Adrenal gland (tissue), 12 donors: Measurements from ENCODE around the gene CFAP97D2. TPM values are rescaled to one million over a fixed set of nuclear protein-coding genes. Genes with fewer than 3 reads are reported as not detected.
A peak's percentile ranks its signal among the peaks of the same experiment; 100 is the strongest.
"Not testable (repeated sequence)": the region's sequence is repeated elsewhere in the genome, so short reads cannot be mapped to it uniquely, and the experiment has no call there.

Experiments
- DNase-seq, 7 donors: peaks; one replicate each; pipeline ENCODE4 v3.0.0-alpha.2; 2019 to 2020
- H3K27ac ChIP-seq, 5 donors: fragments of 200-600 bp; sonication (generic) in 4 of 5; 1 replicate in 3 of 5; 2 replicates in 2 of 5; pipeline versions ENCODE4 v1.5.1 to v1.8.0; 2016 to 2020; ENCODE audit warnings: mild to moderate bottlenecking in 1 of 5
- H3K27me3 ChIP-seq: fragments of 200-600 bp; 2 replicates; pipeline ENCODE4 v1.8.0; 2021
- H3K36me3 ChIP-seq, 2 donors: fragments of 200-600 bp; replicated peaks in 1 of 2; 1 replicate in 1 of 2; 2 replicates in 1 of 2; pipeline versions ENCODE4 v1.5.1 to v1.8.0; 2018 to 2022
- H3K4me1 ChIP-seq, 2 donors: fragments of 200-600 bp; replicated peaks in 1 of 2; 1 replicate in 1 of 2; 2 replicates in 1 of 2; pipeline versions ENCODE4 v1.5.1 to v1.8.0; 2018 to 2021
- H3K4me3 ChIP-seq, 4 donors: fragments of 200-600 bp; sonication (generic) in 3 of 4; one replicate each; pipeline ENCODE4 v1.5.1; 2016 to 2018
- H3K9me3 ChIP-seq, 3 donors: fragments of 200-600 bp; sonication (generic) in 1 of 3; replicated peaks in 1 of 3; 1 replicate in 2 of 3; 2 replicates in 1 of 3; pipeline versions ENCODE4 v1.5.1 to v1.8.0; 2016 to 2021
- CTCF ChIP-seq, 6 experiments: fragments of 450-650 bp in 4 of 6; fragments of 200-600 bp in 2 of 6; sonication (generic) in 1 of 6; IDR thresholded peaks; 1 replicate in 5 of 6; 2 replicates in 1 of 6; pipeline versions ENCODE4 v1.5.1 to v1.8.0; 2016 to 2021; ENCODE audit warnings: antibody characterized with exemption in 6 of 6, mild to moderate bottlenecking in 2 of 6, moderate library complexity in 1 of 6
- POLR2A ChIP-seq, 2 donors: fragments of 450-650 bp; IDR thresholded peaks; one replicate each; pipeline ENCODE4 v1.6.1; 2017; ENCODE audit warnings: antibody characterized with exemption in 2 of 2, mild to moderate bottlenecking in 2 of 2, moderate library complexity in 1 of 2
- WGBS, 4 donors: extraction: QIAGEN DNeasy Blood & Tissue Kit in 2 of 4; methylation state at CpG; one replicate each; pipeline versions ENCODE4 v1.1.5 to v1.1.7; 2013 to 2017; 5-methylcytosine and 5-hydroxymethylcytosine counted together
- intact Hi-C, 2 donors: fragments of 100-400 bp; cut with DNase I; formaldehyde crosslinking; loops; one replicate each; pipeline versions ENCODE4 v1.14.1 to v1.15.0; 2022 to 2023
- polyA plus RNA-seq, 3 donors: library from polyadenylated mRNA; stranded (reverse); fragments of 200-250 nt in 2 of 3; fragments of 350-450 nt in 1 of 3; fragmentation: Illumina TruSeq in 1 of 3; extraction: RNeasy Lipid Tissue Mini Kit (QIAGEN cat#74804) in 1 of 3; gene quantifications; one replicate each; pipeline ENCODE4 v1.2.3, GENCODE V29; 2013 to 2014
- total RNA-seq, 9 donors: library from RNA; depleted of rRNA in 4 of 9; stranded (reverse); fragments of >200 nt in 4 of 9; fragments of 120-200 nt in 1 of 9; fragmentation: NEBNext Ultra II Directional in 1 of 9; extraction: Animal tissue kit (Norgen Biotek cat#: 25700) in 1 of 9; gene quantifications; one replicate each; pipeline versions ENCODE4 v1.1.0 to v1.2.4, GENCODE V29; 2013 to 2023
- donor health status: healthy with polysubstance abuse.
- donor health status: Bipolar disorder and iron deficiency.
- donor health status: DM: yes; HTN: yes; CAD: no.
- donor health status: DM: no; HTN: no; CAD: no.
- donor health status: DM: no; HTN: no; CAD: no.
- donor health status: DM: yes; HTN: yes; CAD: no.

CFAP97D2 gene
- total and polyA plus RNA-seq, 12 donors, result not detected

- no peak for DNase-seq
- H3K4me1 ChIP-seq, result peaks cover 15 to 31% of the 10 kb centered on the region in 2 donors
- H3K36me3 ChIP-seq, result no peaks in the 10 kb centered on the region
- peak overlapping the region; percentile 48 to 91 (median 77) for H3K27ac ChIP-seq
- H3K9me3 ChIP-seq, result no peaks in the 10 kb centered on the region
- peaks cover 6% of the 10 kb centered on the region for H3K27me3 ChIP-seq
- intact Hi-C loops, result no loop called here
- TF ChIP-seq CTCF (IDR thresholded peaks at IDR 0.05), result no peak
- no peak for TF ChIP-seq POLR2A (IDR thresholded peaks at IDR 0.05)
- 0 to 2% (median 1%) methylated on average over 10 to 95 of the region's 95 CpGs for WGBS, 4 donors
- H3K4me3 ChIP-seq, result peak overlapping the region; percentile 43 to 89 (median 60)
Observed at GRCh38 chr13:114131583-114132418, 47.3 kb upstream of the CFAP97D2 start.

- peak within 1 kb of the TSS; percentile 43 to 89 (median 60) for H3K4me3 ChIP-seq
- WGBS, 4 donors, result 0% methylated on average over 12 to 81 of the region's 81 CpGs; no CpG with 5 or more reads in 1 of the 4 donors
- peak; percentile 38 to 73 (median 64) for DNase-seq
- H3K27me3 ChIP-seq, result peaks cover 6% of the 10 kb centered on the region
- no peak for TF ChIP-seq CTCF (IDR thresholded peaks at IDR 0.05)
- peak; percentile 22 to 32 for TF ChIP-seq POLR2A (IDR thresholded peaks at IDR 0.05)
- intact Hi-C loops, result no loop called here
- H3K36me3 ChIP-seq, result no peaks in the 10 kb centered on the region
- H3K9me3 ChIP-seq, result no peaks in the 10 kb centered on the region
- H3K4me1 ChIP-seq, result peaks cover 15 to 31% of the 10 kb centered on the region in 2 donors
- peak within 1 kb of the TSS; percentile 48 to 91 (median 77) for H3K27ac ChIP-seq
Observed at GRCh38 chr13:114132419-114133121, 46.5 kb upstream of the CFAP97D2 start, which contains the start of gene RASA3. Gene RASA3, minus strand, starts transcription at chr13:114132623. Its CDS starts 134 bp downstream, at chr13:114132489.

- H3K27me3 ChIP-seq, H3K4me3 ChIP-seq, H3K27ac ChIP-seq, DNase-seq, H3K9me3 ChIP-seq, intact Hi-C loops, H3K36me3 ChIP-seq: not testable (repeated sequence)
- 29 to 42% methylated on average over 5 to 8 of the region's 9 CpGs; no CpG with 5 or more reads in 2 of the 4 donors for WGBS, 4 donors
- peaks cover 15 to 31% of the 10 kb centered on the region in 2 donors for H3K4me1 ChIP-seq
Observed at GRCh38 chr13:114133126-114133525, 45.9 kb upstream of the CFAP97D2 start.

GRCh38 chr13:114133552-114133951, 45.5 kb upstream of the CFAP97D2 start:
- H3K27me3 ChIP-seq, H3K4me3 ChIP-seq, H3K27ac ChIP-seq, H3K36me3 ChIP-seq, H3K9me3 ChIP-seq, intact Hi-C loops, DNase-seq: not testable (repeated sequence)
- 63 to 89% (median 73%) methylated on average over 1 to 7 of the region's 7 CpGs; no CpG with 5 or more reads in 1 of the 4 donors for WGBS, 4 donors
- H3K4me1 ChIP-seq, result peaks cover 15 to 27% of the 10 kb centered on the region in 2 donors
